HS-27A (cell line): ENCODE data around the gene SELPLG.
"Not testable (repeated sequence)": the region's sequence is repeated elsewhere in the genome, so short reads cannot be mapped to it uniquely, and the experiment has no call there.

Source experiments
- DNase-seq: peaks from one replicate; pipeline ENCODE4 v3.0.0-alpha.2; 2012; ENCODE audit warnings: low read depth, missing footprints

The SELPLG gene, protein sequence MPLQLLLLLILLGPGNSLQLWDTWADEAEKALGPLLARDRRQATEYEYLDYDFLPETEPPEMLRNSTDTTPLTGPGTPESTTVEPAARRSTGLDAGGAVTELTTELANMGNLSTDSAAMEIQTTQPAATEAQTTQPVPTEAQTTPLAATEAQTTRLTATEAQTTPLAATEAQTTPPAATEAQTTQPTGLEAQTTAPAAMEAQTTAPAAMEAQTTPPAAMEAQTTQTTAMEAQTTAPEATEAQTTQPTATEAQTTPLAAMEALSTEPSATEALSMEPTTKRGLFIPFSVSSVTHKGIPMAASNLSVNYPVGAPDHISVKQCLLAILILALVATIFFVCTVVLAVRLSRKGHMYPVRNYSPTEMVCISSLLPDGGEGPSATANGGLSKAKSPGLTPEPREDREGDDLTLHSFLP

GRCh38 chr12:108633534-108634248 lies at the start of gene SELPLG:
SELPLG (minus strand) TSS chr12:108633894; CDS start chr12:108624307, 9,587 bp downstream.
- DNase-seq = no peak

GRCh38 chr12:108681317-108681716 lies 47.6 kb upstream of the SELPLG start:
- DNase-seq = no peak

- DNase-seq = no peak
Measured at GRCh38 chr12:108679106-108679681, 45.5 kb upstream of the SELPLG start.

GRCh38 chr12:108678104-108678730 lies 44.5 kb upstream of the SELPLG start:
- no peak for DNase-seq

DNA sequence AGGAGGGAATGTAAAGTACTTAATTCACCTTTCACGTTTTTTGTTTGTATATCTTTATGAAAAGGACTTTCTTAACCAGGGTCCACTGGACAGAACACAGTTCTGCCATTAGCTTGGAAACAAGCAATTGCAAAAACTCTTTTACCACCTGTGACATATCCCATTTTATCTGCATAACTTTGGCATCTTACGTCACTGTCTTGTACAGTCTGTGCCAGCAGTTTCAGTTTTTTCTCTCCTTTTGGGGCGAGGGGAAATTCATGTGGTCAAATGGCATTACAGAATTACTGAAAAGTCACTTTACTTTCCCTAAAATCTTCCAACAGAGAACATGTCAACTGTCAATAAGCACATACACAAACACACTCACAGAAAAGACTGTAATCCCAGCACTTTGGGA lies 43.7 kb upstream of the SELPLG start:
- no peak for DNase-seq

DNA sequence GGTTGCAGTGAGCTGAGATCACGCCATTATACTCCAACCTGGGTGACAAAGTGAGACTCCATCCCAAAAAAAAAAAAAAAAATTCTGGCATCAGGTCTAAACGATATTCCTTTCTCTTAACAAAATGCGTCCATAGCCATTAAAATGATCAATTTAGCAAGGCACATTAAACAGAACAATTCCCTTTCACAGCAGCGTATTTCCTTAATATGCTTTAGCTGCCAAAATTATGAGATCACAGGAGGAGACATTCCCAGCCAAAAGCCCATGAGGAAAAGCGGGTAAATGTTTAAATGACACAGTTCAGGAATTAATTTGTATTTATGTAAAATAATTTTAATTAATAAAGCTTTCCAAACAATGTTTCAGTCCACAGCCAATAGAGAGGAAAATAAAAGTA lies 43.0 kb upstream of the SELPLG start:
- no peak for DNase-seq

DNA sequence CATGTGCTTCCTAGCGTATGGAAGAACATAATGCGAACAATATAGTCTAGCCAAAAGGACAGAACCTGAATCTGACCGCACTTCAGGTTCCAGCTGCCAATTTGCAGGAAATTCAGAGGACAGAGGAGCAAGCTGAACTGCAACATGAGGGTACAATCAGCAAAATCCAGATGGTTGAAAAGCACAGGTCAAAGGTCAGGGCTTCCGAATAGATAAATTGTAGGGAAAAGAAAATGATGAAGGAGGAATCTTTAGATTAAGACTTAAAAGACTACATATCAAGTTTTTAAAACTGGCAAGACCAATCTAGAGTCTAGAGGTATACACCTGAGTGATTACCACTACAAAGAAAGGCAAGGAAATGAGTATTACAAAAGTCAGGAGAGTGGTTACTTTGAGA lies 42.1 kb upstream of the SELPLG start:
- DNase-seq = no peak

DNA sequence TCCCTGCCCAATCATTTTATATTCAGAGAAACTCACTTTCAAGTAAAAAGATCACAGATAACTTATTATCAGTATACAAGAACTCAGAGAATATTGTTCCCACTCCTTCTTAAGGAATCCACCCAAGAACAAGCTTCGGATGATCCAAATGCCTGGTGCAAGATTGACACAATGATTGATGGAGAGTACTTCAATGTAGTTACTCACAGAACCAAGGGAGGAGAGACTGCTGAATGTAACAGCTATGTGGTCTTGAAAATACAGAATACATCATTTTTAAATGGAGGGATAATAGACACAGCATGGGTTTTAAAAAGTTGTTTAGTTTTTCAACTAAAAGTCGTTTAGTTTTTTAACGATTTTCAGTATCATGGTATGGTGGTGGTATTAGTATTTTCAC lies 38.4 kb upstream of the SELPLG start:
- DNase-seq = no peak

- no peak for DNase-seq
Measured at GRCh38 chr12:108671110-108671509, 37.4 kb upstream of the SELPLG start.

GRCh38 chr12:108670066-108670631 lies 36.5 kb upstream of the SELPLG start:
- no peak for DNase-seq

GRCh38 chr12:108668542-108668941 lies 34.8 kb upstream of the SELPLG start:
- DNase-seq = no peak

DNA sequence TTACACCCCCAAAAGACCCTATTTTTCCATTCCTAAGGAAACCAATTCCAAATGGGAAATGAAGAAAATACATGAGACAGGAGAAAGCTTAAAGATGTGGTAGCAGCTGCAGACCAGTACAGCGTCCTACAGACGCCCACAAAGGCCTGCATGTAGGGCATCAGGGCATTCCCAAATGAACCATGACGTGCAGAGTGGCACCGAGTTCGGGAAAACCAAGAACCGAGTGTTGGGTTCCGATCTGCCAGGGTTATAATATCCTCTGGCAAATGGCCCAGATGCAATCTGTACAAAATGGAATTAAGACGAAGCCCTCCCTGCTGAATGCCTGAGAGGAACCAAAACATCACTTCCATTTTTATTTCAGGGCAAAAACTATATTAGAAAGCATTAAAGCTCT lies 34.4 kb upstream of the SELPLG start:
- no peak for DNase-seq

- DNase-seq = no peak
Measured at GRCh38 chr12:108667349-108667748, 33.7 kb upstream of the SELPLG start.

DNA sequence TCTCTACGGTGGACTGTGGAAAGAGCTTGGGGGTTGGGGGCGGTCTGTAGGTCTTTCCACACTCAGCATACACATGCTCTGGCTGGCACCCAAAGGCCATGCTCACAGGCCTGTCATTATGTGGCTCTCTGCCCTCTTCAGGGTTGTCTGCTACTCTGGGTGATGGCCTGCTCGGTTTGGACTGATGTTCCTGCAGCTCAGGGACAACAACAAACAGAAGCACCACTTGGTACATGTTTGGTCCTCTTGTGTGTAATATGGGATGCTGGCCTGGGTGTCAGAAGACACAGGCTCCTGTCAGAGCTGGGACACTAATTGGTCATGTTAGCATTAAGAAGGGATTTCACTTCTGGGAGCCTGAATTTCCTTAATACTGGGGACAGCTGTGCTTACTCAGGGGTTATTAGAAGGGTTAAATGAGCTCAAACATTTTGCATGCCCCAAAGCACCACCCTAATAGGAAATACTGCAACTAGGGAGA lies 32.7 kb upstream of the SELPLG start:
- DNase-seq = no peak

GRCh38 chr12:108665608-108666202 lies 32.0 kb upstream of the SELPLG start:
- no peak for DNase-seq

DNA sequence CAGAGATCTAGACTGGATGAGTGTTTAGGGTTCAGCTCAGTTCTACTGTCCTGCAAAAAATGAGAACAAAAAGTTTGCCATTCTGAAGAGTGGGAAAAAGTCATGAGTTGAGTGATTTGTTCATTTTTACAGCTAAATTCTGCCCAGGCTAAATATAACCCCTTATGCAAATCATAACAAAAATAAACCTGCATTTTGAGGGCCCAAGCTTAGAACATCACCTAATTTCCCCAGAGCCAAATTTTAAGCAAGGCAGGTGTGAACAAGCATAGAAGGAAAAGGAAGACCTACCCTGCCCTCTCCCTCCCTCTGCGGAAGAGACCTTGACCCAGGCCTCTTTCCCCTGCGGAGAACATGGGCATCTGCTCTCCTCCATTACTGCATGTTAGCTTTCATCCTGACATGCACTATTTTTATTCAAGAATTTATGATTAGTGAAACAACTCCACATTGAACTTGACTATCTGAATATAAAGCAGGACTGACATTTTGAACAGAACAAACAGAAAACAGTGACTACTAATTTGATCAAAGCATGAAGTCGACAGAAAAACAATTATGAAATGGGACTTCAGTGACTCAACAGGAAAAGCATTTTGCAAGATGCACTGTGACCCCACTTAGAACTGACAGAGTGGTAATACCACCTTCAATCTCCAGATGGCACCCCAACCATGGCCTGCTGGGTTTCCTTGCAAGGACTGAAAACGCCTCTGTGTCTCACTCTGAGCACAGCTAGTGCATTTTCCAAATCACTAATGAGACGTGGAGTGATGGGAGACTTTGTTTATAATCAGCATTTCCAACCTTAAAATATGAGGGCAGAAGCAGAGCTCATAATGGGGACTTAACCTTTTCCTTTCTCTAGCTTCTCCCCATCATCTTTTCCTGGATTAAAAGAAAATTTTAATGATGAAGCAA lies 30.9 kb upstream of the SELPLG start:
- DNase-seq = peak; percentile 87

DNA sequence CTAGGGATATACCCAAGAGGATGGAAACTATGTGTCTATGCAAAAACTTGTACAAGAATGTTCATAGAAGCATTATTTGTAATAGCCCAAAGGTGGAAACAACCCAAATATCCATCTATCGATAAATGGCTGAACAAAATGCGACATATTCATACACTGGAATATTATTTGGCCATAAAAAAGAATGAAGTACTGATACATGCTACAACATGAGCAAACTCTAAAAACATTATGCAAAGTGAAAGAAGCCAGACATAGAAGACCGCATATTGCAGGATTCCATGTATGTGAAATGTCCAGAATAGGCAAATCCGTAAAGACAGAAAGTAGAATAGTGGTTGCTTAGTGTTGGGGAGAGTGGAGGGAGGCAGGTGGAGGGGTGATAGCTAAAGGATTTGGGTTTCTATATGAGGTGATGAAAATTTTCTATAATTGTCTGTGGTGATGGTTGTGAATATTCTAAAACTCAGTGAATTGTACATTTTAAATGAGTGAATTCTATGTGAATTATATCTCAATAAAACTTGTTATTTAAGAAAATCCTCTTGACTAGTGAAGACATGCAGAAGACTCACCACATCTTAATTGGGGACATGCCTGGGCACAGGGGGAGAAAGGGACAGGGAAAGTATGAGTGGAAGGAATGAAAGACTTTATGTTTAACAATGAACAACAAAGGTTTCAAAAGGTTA lies 29.8 kb upstream of the SELPLG start:
- DNase-seq = no peak

DNA sequence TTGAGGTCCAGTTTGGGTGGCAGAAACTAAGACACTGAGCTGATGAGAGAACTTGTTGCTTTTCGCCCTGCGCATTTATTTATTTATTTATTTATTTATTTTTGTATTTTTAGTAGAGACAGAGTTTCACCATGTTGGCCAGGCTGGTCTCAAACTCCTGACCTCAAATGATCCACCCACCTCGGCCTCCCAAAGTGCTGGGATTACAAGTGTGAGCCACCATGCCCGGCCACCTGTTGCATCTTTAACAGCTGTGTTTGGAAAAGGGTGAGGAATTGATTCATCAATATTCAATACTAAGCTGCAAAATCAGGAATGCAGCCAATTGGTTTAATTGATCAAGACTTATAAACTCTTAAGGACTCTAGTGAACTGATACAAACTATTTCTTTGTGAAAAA lies 24.4 kb upstream of the SELPLG start:
- DNase-seq = not testable (repeated sequence)

DNA sequence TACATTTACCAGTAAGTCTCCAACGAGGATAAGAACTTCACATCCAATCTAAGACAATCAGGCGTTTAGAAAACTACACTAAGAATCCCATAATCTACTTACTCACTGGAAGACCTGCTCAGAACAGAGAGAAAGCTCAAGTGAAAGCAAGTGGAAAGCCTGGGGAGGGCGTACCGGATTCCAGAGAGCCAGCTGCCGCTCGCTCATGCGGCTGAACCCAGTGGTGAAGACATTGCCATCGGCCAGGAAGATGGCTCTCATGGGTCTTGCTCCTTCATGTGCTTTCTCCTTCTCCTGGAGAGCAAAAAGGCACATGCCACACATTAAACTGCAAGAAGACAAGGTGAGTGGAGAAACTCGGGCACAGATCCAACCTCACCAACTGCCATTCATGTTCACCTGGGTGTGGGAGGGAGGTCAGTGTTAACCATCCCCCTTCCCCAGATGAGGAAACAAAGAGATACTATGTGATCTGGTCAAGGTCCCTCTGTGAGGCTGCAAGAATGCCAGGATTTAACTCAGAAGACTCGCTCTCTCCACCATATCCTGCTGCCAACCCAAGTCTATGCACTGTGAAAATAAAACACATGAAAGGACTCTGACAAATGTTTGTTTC lies 23.5 kb upstream of the SELPLG start:
- no peak for DNase-seq

GRCh38 chr12:108656247-108656646 lies 22.6 kb upstream of the SELPLG start:
- DNase-seq = not testable (repeated sequence)
